Prostate gland (tissue), 2 donors: Measurements from ENCODE around the gene MAN2A2. TPM values are rescaled to one million over a fixed set of nuclear protein-coding genes. Genes with fewer than 3 reads are reported as not detected.
"Not testable (repeated sequence)": the region's sequence is repeated elsewhere in the genome, so short reads cannot be mapped to it uniquely, and the experiment has no call there.

Source experiments
- DNase-seq: peaks from one replicate; pipeline ENCODE4 v3.0.0-alpha.2; 2019; ENCODE audit warnings: low spot score
- H3K27ac ChIP-seq, 2 donors: fragments of 200-600 bp; sonication (generic); 2 replicates each; pipeline ENCODE4 v1.5.1; 2017 to 2019
- H3K27me3 ChIP-seq: fragments of 200-600 bp; sonication (generic); replicated peaks from 2 replicates; pipeline ENCODE4 v1.5.1; 2019; ENCODE audit not compliant: insufficient read depth
- H3K36me3 ChIP-seq, 2 donors: fragments of 200-600 bp; sonication (generic); 1 replicate in 1 of 2; 2 replicates in 1 of 2; pipeline versions ENCODE4 v1.5.1 to v1.8.1; 2017 to 2019
- H3K4me1 ChIP-seq: fragments of 200-600 bp; sonication (generic); replicated peaks from 2 replicates; pipeline ENCODE4 v1.5.1; 2019
- H3K4me3 ChIP-seq, 2 donors: fragments of 200-600 bp; sonication (generic); 2 replicates each; pipeline ENCODE4 v1.5.1; 2017 to 2019
- H3K9me3 ChIP-seq: fragments of 200-600 bp; sonication (generic); 2 replicates; pipeline ENCODE4 v1.5.1; 2017
- CTCF ChIP-seq, 4 experiments: fragments of 200-600 bp in 2 of 4; fragments of 450-650 bp in 2 of 4; sonication (generic) in 2 of 4; IDR thresholded peaks; 1 replicate in 3 of 4; 2 replicates in 1 of 4; pipeline ENCODE4 v1.5.1; 2016 to 2019; ENCODE audit warnings: antibody characterized with exemption in 4 of 4, mild to moderate bottlenecking in 2 of 4, moderate library complexity in 2 of 4
- POLR2A ChIP-seq: fragments of 450-650 bp; IDR thresholded peaks from one replicate; pipeline ENCODE4 v1.6.1; 2016; ENCODE audit warnings: antibody characterized with exemption, mild to moderate bottlenecking
- POLR2AphosphoS5 ChIP-seq: sonication (generic); formaldehyde crosslinking; IDR thresholded peaks from one replicate; pipeline ENCODE4 v1.6.1; 2017; ENCODE audit warnings: antibody characterized with exemption
- WGBS: methylation state at CpG from one replicate; pipeline ENCODE4 v1.1.5; 2018; 5-methylcytosine and 5-hydroxymethylcytosine counted together
- intact Hi-C: fragments of 100-400 bp; cut with DNase I; formaldehyde crosslinking; loops from one replicate; pipeline ENCODE4 v1.14.2; 2022
- total RNA-seq, 2 donors: library from RNA; depleted of rRNA; stranded (reverse); fragments of >200 nt; gene quantifications; one replicate each; pipeline ENCODE4 v1.1.0, GENCODE V29; 2016

MAN2A2 gene
- total RNA-seq, 2 donors from 2014 or later, result 46.6 to 113 TPM

GRCh38 chr15:90924375-90924774, 21.3 kb downstream of the MAN2A2 start:
- Histone ChIP-seq H3K36me3 (peaks cover 0 to 5% of the 10 kb centered on the region in 2 donors), H3K27ac (no peak overlapping the region), H3K9me3 (no peaks in the 10 kb centered on the region), H3K27me3 (no peaks in the 10 kb centered on the region), H3K4me1 (no peaks in the 10 kb centered on the region), H3K4me3 (no peak overlapping the region)
- intact Hi-C loops, result no loop called here
- no peak for DNase-seq
- 82% methylated on average over 5 of the region's 5 CpGs for WGBS
- no peak for TF ChIP-seq POLR2AphosphoS5

GRCh38 chr15:90926766-90927165, 23.7 kb downstream of the MAN2A2 start:
- 92% methylated on average over 10 of the region's 10 CpGs for WGBS
- DNase-seq, H3K27ac ChIP-seq, H3K9me3 ChIP-seq, intact Hi-C loops, H3K36me3 ChIP-seq, H3K27me3 ChIP-seq, H3K4me3 ChIP-seq, H3K4me1 ChIP-seq: not testable (repeated sequence)

GRCh38 chr15:90928106-90928505, 25.0 kb downstream of the MAN2A2 start:
- WGBS, result 85% methylated on average over 7 of the region's 7 CpGs
- intact Hi-C loops, result not testable (repeated sequence)

GRCh38 chr15:90929246-90930019, 26.3 kb downstream of the MAN2A2 start:
- TF ChIP-seq POLR2AphosphoS5, result no peak
- no peak for TF ChIP-seq POLR2A
- no peak for TF ChIP-seq CTCF (IDR thresholded peaks at IDR 0.05)
- Histone ChIP-seq H3K36me3 (no peaks in the 10 kb centered on the region), H3K9me3 (no peaks in the 10 kb centered on the region), H3K27ac (peak overlapping the region; percentile 82 to 94), H3K4me3 (peak overlapping the region; percentile 46 to 49), H3K27me3 (no peaks in the 10 kb centered on the region), H3K4me1 (no peaks in the 10 kb centered on the region)
- DNase-seq, result no peak
- intact Hi-C loops, result no loop called here
- 52% methylated on average over 21 of the region's 21 CpGs for WGBS

More at GRCh38 chr15:90928106-90928505, 25.0 kb downstream of the MAN2A2 start:
- H3K9me3 ChIP-seq, H3K36me3 ChIP-seq, DNase-seq, H3K4me3 ChIP-seq, H3K4me1 ChIP-seq, H3K27ac ChIP-seq, H3K27me3 ChIP-seq: not testable (repeated sequence)

DNA sequence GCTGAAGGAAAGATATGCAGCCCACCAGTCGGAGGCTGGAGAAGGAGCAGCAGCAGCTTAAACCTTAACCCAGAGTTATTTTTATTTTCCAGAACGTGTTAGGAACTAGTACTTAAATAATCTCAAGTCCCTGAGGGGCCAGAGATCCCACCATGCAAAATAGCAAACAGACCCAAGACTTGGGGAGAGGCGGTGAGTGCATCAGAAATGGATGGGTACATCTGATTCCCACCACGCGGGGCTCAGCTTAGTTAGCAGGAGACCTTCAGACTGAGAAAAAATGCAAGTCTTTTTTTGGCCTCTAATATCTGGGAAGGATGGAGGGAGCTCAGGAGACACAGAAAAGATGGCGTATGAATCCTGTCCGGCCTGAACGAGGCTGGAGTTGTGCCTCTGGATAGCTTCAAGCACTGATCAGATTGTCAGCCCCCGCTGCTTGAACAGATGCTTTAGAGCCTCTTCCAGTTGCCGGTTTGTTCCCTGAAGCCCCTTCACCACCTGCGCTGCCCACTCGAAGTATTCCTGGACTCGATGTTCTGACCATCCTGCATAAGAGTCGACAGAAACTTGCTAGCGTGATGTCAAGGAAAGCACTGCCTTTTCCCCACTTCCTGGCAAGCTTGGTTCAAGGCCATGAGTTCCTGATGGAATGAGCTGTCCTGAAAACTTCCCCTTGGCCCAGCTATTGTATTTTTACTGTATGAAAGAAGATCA, 27.9 kb downstream of the MAN2A2 start:
- Histone ChIP-seq H3K36me3 (no peaks in the 10 kb centered on the region), H3K27ac (peak overlapping the region; percentile 94), H3K27me3 (no peaks in the 10 kb centered on the region), H3K9me3 (no peaks in the 10 kb centered on the region), H3K4me3 (peak overlapping the region in 1 of 2 donors; percentile 49), H3K4me1 (peaks cover 2% of the 10 kb centered on the region)
- WGBS, result 76% methylated on average over 15 of the region's 15 CpGs
- intact Hi-C loops, result no loop called here
- DNase-seq, result no peak
- TF ChIP-seq CTCF (IDR thresholded peaks at IDR 0.05) (no peak), POLR2A (no peak)

DNA sequence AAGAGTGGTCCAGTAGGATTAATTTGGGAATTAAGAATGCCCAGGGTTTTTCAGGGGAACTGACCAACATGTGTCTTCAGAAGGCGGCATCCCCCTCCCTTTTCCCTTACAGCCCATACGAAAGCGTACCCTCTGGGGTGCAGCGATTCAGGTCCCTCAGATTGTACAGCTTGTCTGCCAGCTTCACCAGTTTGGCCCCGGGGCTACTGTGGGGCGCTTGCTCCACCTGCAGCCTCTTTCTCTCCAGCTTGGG, 28.4 kb downstream of the MAN2A2 start:
- TF ChIP-seq CTCF (IDR thresholded peaks at IDR 0.05) (no peak), POLR2A (no peak), POLR2AphosphoS5 (no peak)
- intact Hi-C loops, result no loop called here
- Histone ChIP-seq H3K27me3 (no peaks in the 10 kb centered on the region), H3K27ac (peak overlapping the region; percentile 94), H3K9me3 (no peaks in the 10 kb centered on the region), H3K4me1 (peaks cover 7% of the 10 kb centered on the region), H3K4me3 (peak overlapping the region in 1 of 2 donors; percentile 80), H3K36me3 (no peaks in the 10 kb centered on the region)
- 28% methylated on average over 6 of the region's 6 CpGs for WGBS
- DNase-seq, result no peak
